SK-N-SH (cell line): Measurements from ENCODE around the gene CCND3. TPM values are rescaled to one million over a fixed set of nuclear protein-coding genes. Genes with fewer than 3 reads are reported as not detected.

Source experiments
- CTCF ChIA-PET: fragments of 300-600, 350-600 bp; formaldehyde crosslinking; extraction: SDS; loops from one replicate; lab custom pipeline; 2021; lab: Yijun Ruan, JAX
- POLR2A ChIA-PET: fragments of 350-600 bp; sonication (Branson Sonifier 250); formaldehyde crosslinking; extraction: SDS; loops from one replicate; lab custom pipeline; 2020; ENCODE audit warnings: antibody characterized with exemption, inconsistent platforms; lab: Yijun Ruan, JAX
- DNase-seq: peaks from one replicate; pipeline ENCODE4 v3.0.0; 2012
- H2AFZ ChIP-seq: fragments of 200-600 bp; sonication (generic); 2 replicates; pipeline ENCODE4 v1.8.1; 2016; ENCODE audit warnings: antibody characterized with exemption, mild to moderate bottlenecking, low read depth
- H3F3A ChIP-seq: fragments of 200-600 bp; sonication (generic); replicated peaks from 2 replicates; pipeline ENCODE3; 2016; ENCODE audit warnings: antibody characterized with exemption, mild to moderate bottlenecking; ENCODE audit not compliant: insufficient read depth
- H3K27ac ChIP-seq, 2 experiments: fragments of 200-500 bp in 1 of 2; fragments of 200-600 bp in 1 of 2; sonication (Bioruptor generic) in 1 of 2; sonication (generic), shearing (Covaris generic) in 1 of 2; 2 replicates each; pipeline versions ENCODE4 v1.5.1 to v1.6.1; 2014 to 2016; ENCODE audit warnings: low read depth in 2 of 2, inconsistent platforms in 1 of 2, low read length in 1 of 2, mild to moderate bottlenecking in 1 of 2, mixed read lengths in 1 of 2
- H3K27me3 ChIP-seq: fragments of 200-600 bp; sonication (generic), shearing (Covaris generic); 2 replicates; pipeline ENCODE4 v1.6.1; 2016; ENCODE audit warnings: mixed run types; ENCODE audit not compliant: insufficient read depth
- H3K36me3 ChIP-seq, 2 experiments: fragments of 200-500 bp in 1 of 2; fragments of 200-600 bp in 1 of 2; sonication (Bioruptor generic) in 1 of 2; sonication (generic) in 1 of 2; replicated peaks in 1 of 2; 2 replicates each; pipeline versions ENCODE3 to v1.5.1; 2014 to 2016; ENCODE audit warnings: low read length in 1 of 2, mild to moderate bottlenecking in 1 of 2; ENCODE audit not compliant: insufficient read depth in 2 of 2, control insufficient read depth in 1 of 2
- H3K4me1 ChIP-seq, 2 experiments: fragments of 200-500 bp in 1 of 2; fragments of 200-600 bp in 1 of 2; sonication (Bioruptor generic) in 1 of 2; sonication (generic), shearing (Covaris generic) in 1 of 2; 2 replicates each; pipeline versions ENCODE4 v1.5.1 to v1.6.1; 2014 to 2016; ENCODE audit warnings: low read depth in 1 of 2, low read length in 1 of 2, mixed run types in 1 of 2; ENCODE audit not compliant: insufficient read depth in 2 of 2, control insufficient read depth in 1 of 2
- H3K4me2 ChIP-seq: fragments of 200-600 bp; sonication (generic), shearing (Covaris generic); 2 replicates; pipeline ENCODE4 v1.6.1; 2017; ENCODE audit warnings: mixed run types
- H3K4me3 ChIP-seq, 2 experiments: fragments of 200-500 bp in 1 of 2; fragments of 200-600 bp in 1 of 2; sonication (Bioruptor generic) in 1 of 2; sonication (generic), shearing (Covaris generic) in 1 of 2; 2 replicates each; pipeline versions ENCODE4 v1.5.1 to v1.8.1; 2014 to 2016; ENCODE audit warnings: low read depth in 2 of 2, inconsistent platforms in 1 of 2, low read length in 1 of 2, mild to moderate bottlenecking in 1 of 2, mixed read lengths in 1 of 2, moderate library complexity in 1 of 2
- H3K79me2 ChIP-seq: fragments of 200-600 bp; sonication (generic); 2 replicates; pipeline ENCODE4 v1.8.1; 2017; ENCODE audit warnings: mild to moderate bottlenecking; ENCODE audit not compliant: insufficient read depth
- H3K9ac ChIP-seq: fragments of 200-600 bp; sonication (generic); 2 replicates; pipeline ENCODE4 v1.6.1; 2017; ENCODE audit warnings: mixed run types
- H3K9me2 ChIP-seq: fragments of 200-600 bp; sonication (generic); 2 replicates; pipeline ENCODE4 v1.6.1; 2017; ENCODE audit warnings: mixed run types
- H3K9me3 ChIP-seq: fragments of 200-600 bp; sonication (generic); 2 replicates; pipeline ENCODE4 v1.6.1; 2017; ENCODE audit warnings: mixed run types, mild to moderate bottlenecking, moderate library complexity
- H4K20me1 ChIP-seq: fragments of 200-600 bp; sonication (generic); 2 replicates; pipeline ENCODE4 v1.6.1; 2017; ENCODE audit warnings: mild to moderate bottlenecking, mixed run types; ENCODE audit not compliant: insufficient read depth
- CHD2 ChIP-seq: fragments of 150-350 bp; IDR thresholded peaks from 2 replicates; pipeline ENCODE4 v1.6.1; 2018; ENCODE audit warnings: low read length; ENCODE audit not compliant: partially characterized antibody
- CTCF ChIP-seq: fragments of 200-600 bp; sonication (generic); IDR thresholded peaks from 2 replicates; pipeline ENCODE4 v1.6.1; 2017; ENCODE audit warnings: antibody characterized with exemption, mild to moderate bottlenecking, moderate library complexity
- ELF1 ChIP-seq: IDR thresholded peaks from 2 replicates; pipeline ENCODE4 v1.4.0; 2012
- FOXM1 ChIP-seq: IDR thresholded peaks from 2 replicates; pipeline ENCODE4 v1.4.0; 2012; ENCODE audit warnings: low read depth, mild to moderate bottlenecking
- GABPA ChIP-seq: IDR thresholded peaks from 2 replicates; pipeline ENCODE4 v1.4.0; 2012; ENCODE audit warnings: low read depth, mild to moderate bottlenecking
- GATA2 ChIP-seq: sonication (generic); formaldehyde crosslinking; IDR thresholded peaks from 2 replicates; pipeline ENCODE4 v1.5.0; 2020; ENCODE audit warnings: mild to moderate bottlenecking, missing genetic modification reagents
- IRF3 ChIP-seq: fragments of 150-350 bp; IDR thresholded peaks from 2 replicates; pipeline ENCODE4 v1.6.1; 2016; ENCODE audit warnings: mild to moderate bottlenecking, low read depth, low read length
- JUND ChIP-seq: IDR thresholded peaks from 2 replicates; pipeline ENCODE4 v1.4.0; 2012
- MAX ChIP-seq: IDR thresholded peaks from 2 replicates; pipeline ENCODE4 v1.4.0; 2012; ENCODE audit warnings: low read depth
- MEF2A ChIP-seq: IDR thresholded peaks from 2 replicates; pipeline ENCODE4 v1.4.0; 2012; ENCODE audit warnings: low read depth, borderline replicate concordance
- NFIC ChIP-seq: IDR thresholded peaks from 2 replicates; pipeline ENCODE4 v1.4.0; 2012; ENCODE audit warnings: borderline replicate concordance
- NRF1 ChIP-seq: IDR thresholded peaks from 2 replicates; pipeline ENCODE4 v1.6.1; 2012; ENCODE audit warnings: low read depth, mild to moderate bottlenecking, low read length
- POLR2AphosphoS5 ChIP-seq: IDR thresholded peaks from 2 replicates; pipeline ENCODE4 v1.6.1; 2012; ENCODE audit warnings: low read depth, low read length
- RCOR1 ChIP-seq: fragments of 150-350 bp; IDR thresholded peaks from 2 replicates; pipeline ENCODE4 v1.6.1; 2017; ENCODE audit warnings: antibody characterized with exemption, low read length
- RFX5 ChIP-seq: IDR thresholded peaks from 2 replicates; pipeline ENCODE4 v1.6.1; 2012; ENCODE audit warnings: mild to moderate bottlenecking, improper control_type of control experiment, low read length
- TAF1 ChIP-seq: IDR thresholded peaks from 2 replicates; pipeline ENCODE4 v1.6.1; 2012; ENCODE audit warnings: low read depth, mild to moderate bottlenecking, low read length, moderate library complexity, borderline replicate concordance
- TEAD4 ChIP-seq: IDR thresholded peaks from 2 replicates; pipeline ENCODE4 v1.4.0; 2012; ENCODE audit warnings: mild to moderate bottlenecking, borderline replicate concordance; ENCODE audit not compliant: insufficient read depth
- USF1 ChIP-seq: IDR thresholded peaks from 2 replicates; pipeline ENCODE4 v1.4.0; 2012; ENCODE audit warnings: low read depth, borderline replicate concordance
- USF2 ChIP-seq: fragments of 150-350 bp; IDR thresholded peaks from 2 replicates; pipeline ENCODE4 v1.6.1; 2017; ENCODE audit warnings: antibody characterized with exemption, low read length, low read depth, borderline replicate concordance
- YY1 ChIP-seq: IDR thresholded peaks from 2 replicates; pipeline ENCODE4 v1.4.0; 2012; ENCODE audit warnings: low read depth, mild to moderate bottlenecking
- WGBS: methylation state at CpG from one replicate; pipeline ENCODE4 v1.1.6; 2017; ENCODE audit warnings: low lambda C conversion rate; 5-methylcytosine and 5-hydroxymethylcytosine counted together
- polyA plus RNA-seq, 3 experiments: library from polyadenylated mRNA; depleted of rRNA; stranded (reverse); fragments of >200 nt; gene quantifications; 2 replicates each; pipeline ENCODE4 v1.2.3, GENCODE V29; 2012

Gene CCND3
- polyA plus RNA-seq, 1 of the 3 experiments (the other 2 are of a cell fraction): 26.6 TPM

- TF ChIP-seq ELF1: no peak
- TF ChIP-seq CHD2: no peak
- TF ChIP-seq RCOR1: no peak
- no peak for TF ChIP-seq GATA2 (CRISPR knock-in tag)
- TF ChIP-seq MAX: no peak
- TF ChIP-seq CTCF: no peak
- TF ChIP-seq IRF3: no peak
- no peak for TF ChIP-seq TEAD4
- no peak for TF ChIP-seq MEF2A
- H3K27me3 ChIP-seq: no peaks in the 10 kb centered on the region
Measured at GRCh38 chr6:41914869-41915530, 26.6 kb downstream of the CCND3 start.

GRCh38 chr6:41914343-41914742 is 27.3 kb downstream of the CCND3 start:
- ChIA-PET CTCF (interaction anchor here (1.2 to 2.3 kb wide), 4 partner anchors 15 to 128 kb away, joined by 4 to 12 read pairs (median 5); partner anchors contain the start of gene TOMM6), POLR2A (no interaction called here)
- Histone ChIP-seq H3K4me3 (no peak overlapping the region), H3K27ac (no peak overlapping the region), H3K9ac (no peak overlapping the region), H3K4me2 (no peak overlapping the region), H3K79me2 (peaks cover 79% of the 10 kb centered on the region), H3F3A (peaks cover 7% of the 10 kb centered on the region), H3K9me3 (no peaks in the 10 kb centered on the region), H2AFZ (no peak overlapping the region), H3K4me1 (peaks cover 0 to under 1% of the 10 kb centered on the region in 2 experiments; a peak in 1 of 4 replicates), H4K20me1 (no peaks in the 10 kb centered on the region), H3K9me2 (no peaks in the 10 kb centered on the region), H3K36me3 (peaks cover 16 to 29% of the 10 kb centered on the region in 2 experiments), H3K27me3 (no peaks in the 10 kb centered on the region)
- DNase-seq: no peak
- 100% methylated on average over 2 of the region's 2 CpGs for WGBS
- TF ChIP-seq MEF2A (no peak), JUND (no peak), TAF1 (no peak), USF1 (no peak), GABPA (no peak), ELF1 (no peak), RFX5 (no peak), USF2 (no peak), FOXM1 (no peak), YY1 (no peak), CTCF (no peak), NFIC (no peak), POLR2AphosphoS5 (no peak), NRF1 (no peak)

More at GRCh38 chr6:41914869-41915530, 26.6 kb downstream of the CCND3 start:
- POLR2A ChIA-PET: no interaction called here
- Histone ChIP-seq H3K79me2 (peaks cover 85% of the 10 kb centered on the region), H3K9me2 (no peaks in the 10 kb centered on the region), H3K27ac (no peak overlapping the region), H3K9ac (no peak overlapping the region), H3K36me3 (peaks cover 12 to 29% of the 10 kb centered on the region in 2 experiments), H3F3A (peaks cover 7% of the 10 kb centered on the region), H2AFZ (no peak overlapping the region), H3K4me2 (no peak overlapping the region), H3K4me3 (no peak overlapping the region), H3K9me3 (no peaks in the 10 kb centered on the region), H4K20me1 (no peaks in the 10 kb centered on the region), H3K4me1 (peaks cover 6 to 7% of the 10 kb centered on the region in 2 experiments; a peak in 3 of 4 replicates)
- no peak for DNase-seq
- CTCF ChIA-PET: interaction anchor here (1.2 to 2.3 kb wide), 4 partner anchors 15 to 129 kb away, joined by 4 to 12 read pairs (median 5); partner anchors contain the start of gene TOMM6
- WGBS: 90% methylated on average over 4 of the region's 4 CpGs
